Urinary bladder (tissue), 4 donors: ENCODE results near the gene CHMP2B. TPM values are rescaled to one million over a fixed set of nuclear protein-coding genes. Genes with fewer than 3 reads are reported as not detected.
"Not testable (repeated sequence)": the region's sequence is repeated elsewhere in the genome, so short reads cannot be mapped to it uniquely, and the experiment has no call there.

Source experiments
- DNase-seq: peaks from one replicate; pipeline ENCODE4 v3.0.0-alpha.2; 2015; ENCODE audit errors: extremely low spot score
- H3K27ac ChIP-seq: one replicate; pipeline ENCODE4 v1.5.1; 2013; ENCODE audit warnings: low read depth, mild to moderate bottlenecking, moderate library complexity
- H3K36me3 ChIP-seq: one replicate; pipeline ENCODE4 v1.6.1; 2013; ENCODE audit warnings: mild to moderate bottlenecking, moderate library complexity; ENCODE audit not compliant: insufficient read depth
- H3K4me1 ChIP-seq: one replicate; pipeline ENCODE4 v1.6.1; 2013; ENCODE audit warnings: mild to moderate bottlenecking, moderate library complexity; ENCODE audit not compliant: insufficient read depth
- H3K4me3 ChIP-seq: one replicate; pipeline ENCODE4 v1.5.1; 2013; ENCODE audit warnings: low read depth, low read length
- WGBS: extraction: QIAGEN DNeasy Blood & Tissue Kit; methylation state at CpG from one replicate; pipeline ENCODE4 v1.1.7; 2013; 5-methylcytosine and 5-hydroxymethylcytosine counted together
- polyA plus RNA-seq: library from polyadenylated mRNA; stranded (reverse); fragments of 200-250 nt; gene quantifications from one replicate; pipeline ENCODE4 v1.2.3, GENCODE V29; 2013
- small RNA-seq: library from RNA; depleted of rRNA; stranded (forward); fragments of <200 nt; gene quantifications from one replicate; pipeline ENCODE3, GENCODE V24; 2014
- total RNA-seq: library from RNA; depleted of rRNA; stranded (reverse); fragments of >200 nt; gene quantifications from one replicate; pipeline ENCODE4 v1.2.3, GENCODE V29; 2014
- donor health status: healthy with polysubstance abuse.
- donor health status: healthy.

CHMP2B gene
- total and polyA plus RNA-seq, 2 donors = 35.9 to 51.1 TPM

DNA sequence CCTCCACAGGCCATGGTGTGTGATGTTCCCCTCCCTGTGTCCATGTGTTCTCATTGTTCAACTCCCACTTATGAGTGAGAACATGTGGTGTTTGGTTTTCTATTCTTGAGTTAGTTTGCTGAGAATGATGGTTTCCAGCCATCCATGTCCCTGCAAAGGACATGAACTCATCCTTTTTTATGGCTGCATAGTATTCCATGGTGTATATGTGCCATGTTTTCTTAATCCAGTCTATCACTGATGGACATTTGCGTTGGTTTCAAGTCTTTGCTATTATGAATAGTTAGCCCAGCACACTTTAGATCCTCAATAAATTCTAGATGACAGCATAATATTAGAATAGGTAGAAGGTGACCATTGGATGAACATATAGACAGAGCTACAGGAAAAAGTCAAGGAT lies 77.9 kb downstream of the CHMP2B start:
- H3K36me3 ChIP-seq, H3K4me3 ChIP-seq, H3K27ac ChIP-seq, H3K4me1 ChIP-seq, DNase-seq: not testable (repeated sequence)
- 83% methylated on average over 1 of the region's 1 CpG for WGBS

Small RNA genes within 50 kb of the gene (small RNA-seq; reads per million reads assigned to genes)
- gene MIR4795 = not detected

Other genes starting within 250 kb of the CHMP2B start
- gene VGLL3, start 236.2 kb upstream of the CHMP2B start, total RNA-seq = 36.2 TPM
- gene VGLL3, start 236.2 kb upstream of the CHMP2B start, polyA plus RNA-seq = 5.7 TPM
- gene POU1F1, start 49.3 kb downstream of the CHMP2B start, total RNA-seq = not detected
- not detected for gene POU1F1, start 49.3 kb downstream of the CHMP2B start, polyA plus RNA-seq